ENCODE data around the gene EP400.
A peak's percentile ranks its signal among the peaks of the same experiment; 100 is the strongest.
"Not testable (repeated sequence)": the region's sequence is repeated elsewhere in the genome, so short reads cannot be mapped to it uniquely, and the experiment has no call there.

The EP400 gene

DNA sequence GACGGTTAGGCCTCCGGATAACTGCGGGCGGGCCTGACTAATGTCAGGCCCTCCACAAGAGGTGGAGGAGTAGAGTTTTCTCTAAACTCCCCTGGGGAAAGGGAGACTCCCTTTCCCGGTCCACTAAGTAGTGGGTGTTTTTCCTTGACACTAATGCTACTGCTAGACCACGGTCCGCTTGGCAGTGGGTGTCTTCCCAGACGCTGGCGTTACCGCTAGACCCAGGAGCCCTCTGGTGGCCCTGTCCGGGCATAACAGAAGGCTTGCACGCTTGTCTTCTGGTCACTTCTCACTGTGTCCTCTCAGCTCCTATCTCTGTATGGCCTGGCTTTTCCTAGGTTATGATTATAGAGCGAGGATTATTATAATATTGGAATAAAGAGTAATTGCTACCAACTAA, 102.0 kb downstream of the EP400 start:
- TF ChIP-seq, protein P1, sequence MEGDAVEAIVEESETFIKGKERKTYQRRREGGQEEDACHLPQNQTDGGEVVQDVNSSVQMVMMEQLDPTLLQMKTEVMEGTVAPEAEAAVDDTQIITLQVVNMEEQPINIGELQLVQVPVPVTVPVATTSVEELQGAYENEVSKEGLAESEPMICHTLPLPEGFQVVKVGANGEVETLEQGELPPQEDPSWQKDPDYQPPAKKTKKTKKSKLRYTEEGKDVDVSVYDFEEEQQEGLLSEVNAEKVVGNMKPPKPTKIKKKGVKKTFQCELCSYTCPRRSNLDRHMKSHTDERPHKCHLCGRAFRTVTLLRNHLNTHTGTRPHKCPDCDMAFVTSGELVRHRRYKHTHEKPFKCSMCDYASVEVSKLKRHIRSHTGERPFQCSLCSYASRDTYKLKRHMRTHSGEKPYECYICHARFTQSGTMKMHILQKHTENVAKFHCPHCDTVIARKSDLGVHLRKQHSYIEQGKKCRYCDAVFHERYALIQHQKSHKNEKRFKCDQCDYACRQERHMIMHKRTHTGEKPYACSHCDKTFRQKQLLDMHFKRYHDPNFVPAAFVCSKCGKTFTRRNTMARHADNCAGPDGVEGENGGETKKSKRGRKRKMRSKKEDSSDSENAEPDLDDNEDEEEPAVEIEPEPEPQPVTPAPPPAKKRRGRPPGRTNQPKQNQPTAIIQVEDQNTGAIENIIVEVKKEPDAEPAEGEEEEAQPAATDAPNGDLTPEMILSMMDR (IDR thresholded peaks at IDR 0.05; ENCODE audit: low read length), result peak; percentile 31; the same call in 1 of the 2 replicates
- H3F3A ChIP-seq (ENCODE audit: insufficient read depth, low read length), result not testable (repeated sequence)

DNA sequence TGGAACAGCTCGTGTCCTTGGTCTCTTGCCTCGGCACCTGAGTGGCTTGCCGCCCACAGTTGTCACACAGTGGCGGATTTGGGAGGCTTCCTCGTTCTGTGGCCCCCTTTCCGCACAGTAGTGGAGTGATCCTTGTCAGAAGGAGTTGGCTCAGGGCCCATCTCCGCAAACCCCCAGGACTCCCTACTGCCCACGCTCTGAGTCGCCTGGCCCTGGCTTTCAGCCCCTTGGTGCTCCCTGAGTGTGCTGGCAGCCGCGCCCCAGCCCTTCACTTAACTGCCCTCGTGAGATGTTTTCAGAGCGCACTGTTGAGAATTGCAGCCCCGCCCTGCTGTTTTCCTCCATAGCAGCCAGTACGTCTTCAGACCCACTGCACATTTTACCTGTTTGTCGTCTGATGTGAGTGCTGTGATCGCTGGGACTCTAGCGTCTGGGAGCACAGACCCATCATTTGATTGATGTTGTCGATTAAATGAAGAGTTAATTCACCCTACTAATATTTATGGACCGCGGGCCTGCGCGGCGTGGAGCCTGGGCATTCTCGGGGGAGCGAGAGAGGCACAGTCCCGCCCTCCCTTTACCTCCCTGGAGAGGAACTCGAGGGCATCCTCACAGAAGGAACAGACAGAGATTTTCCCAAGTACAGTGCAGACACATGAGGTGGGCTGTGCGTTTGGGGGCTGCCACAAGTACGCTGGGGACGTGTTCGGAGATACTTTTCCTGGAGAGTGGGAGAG, 102.6 kb downstream of the EP400 start:
- H3K27ac ChIP-seq (ENCODE audit: low read depth, low read length, poor library complexity, severe bottlenecking), result peak overlapping the region; percentile 89
- no peak overlapping the region for H3K4me3 ChIP-seq (ENCODE audit: low read depth, low read length, poor library complexity, severe bottlenecking)
- H3K36me3 ChIP-seq (ENCODE audit: insufficient read depth, low read length), result peaks cover 86% of the 10 kb centered on the region
- TF ChIP-seq, protein P1 (IDR thresholded peaks at IDR 0.05; ENCODE audit: low read length), result no peak
- no peak for TF ChIP-seq EZH2 (IDR thresholded peaks at IDR 0.05; ENCODE audit: borderline replicate concordance, low read length)
- H3K9ac ChIP-seq (ENCODE audit: low read length), result no peak overlapping the region; the same call in 1 of the 2 replicates
- no peaks in the 10 kb centered on the region for H3K9me2 ChIP-seq (ENCODE audit: low read depth, low read length)
- no peaks in the 10 kb centered on the region for H3K9me3 ChIP-seq (ENCODE audit: low read length)
- H2AFZ ChIP-seq (ENCODE audit: low read length), result no peak overlapping the region
- H3F3A ChIP-seq (ENCODE audit: insufficient read depth, low read length), result no peaks in the 10 kb centered on the region
- H3K79me2 ChIP-seq (ENCODE audit: insufficient read depth, low read length), result no peaks in the 10 kb centered on the region
- peaks cover 51% of the 10 kb centered on the region for H3K4me1 ChIP-seq (ENCODE audit: insufficient read depth, low read length, severe bottlenecking)
- H3K4me2 ChIP-seq (ENCODE audit: low read length), result no peak overlapping the region; the same call in 1 of the 2 replicates
- no peaks in the 10 kb centered on the region for H4K20me1 ChIP-seq (ENCODE audit: insufficient read depth, low read length)
- H3K27me3 ChIP-seq (ENCODE audit: insufficient read depth, low read length), result no peaks in the 10 kb centered on the region

More for the DNA sequence above, 102.0 kb downstream of the EP400 start:
- H3K9me3 ChIP-seq (ENCODE audit: low read length); H3K4me3 ChIP-seq (ENCODE audit: low read depth, low read length, poor library complexity, severe bottlenecking); H3K79me2 ChIP-seq (ENCODE audit: insufficient read depth, low read length); H3K27me3 ChIP-seq (ENCODE audit: insufficient read depth, low read length); H2AFZ ChIP-seq (ENCODE audit: low read length); H3K9me2 ChIP-seq (ENCODE audit: low read depth, low read length); H4K20me1 ChIP-seq (ENCODE audit: insufficient read depth, low read length); H3K27ac ChIP-seq (ENCODE audit: low read depth, low read length, poor library complexity, severe bottlenecking); H3K9ac ChIP-seq (ENCODE audit: low read length); H3K4me2 ChIP-seq (ENCODE audit: low read length): not testable (repeated sequence)
- Histone ChIP-seq H3K36me3 (ENCODE audit: insufficient read depth, low read length) (peaks cover 85% of the 10 kb centered on the region), H3K4me1 (ENCODE audit: insufficient read depth, low read length, severe bottlenecking) (peaks cover 45% of the 10 kb centered on the region)

DNA sequence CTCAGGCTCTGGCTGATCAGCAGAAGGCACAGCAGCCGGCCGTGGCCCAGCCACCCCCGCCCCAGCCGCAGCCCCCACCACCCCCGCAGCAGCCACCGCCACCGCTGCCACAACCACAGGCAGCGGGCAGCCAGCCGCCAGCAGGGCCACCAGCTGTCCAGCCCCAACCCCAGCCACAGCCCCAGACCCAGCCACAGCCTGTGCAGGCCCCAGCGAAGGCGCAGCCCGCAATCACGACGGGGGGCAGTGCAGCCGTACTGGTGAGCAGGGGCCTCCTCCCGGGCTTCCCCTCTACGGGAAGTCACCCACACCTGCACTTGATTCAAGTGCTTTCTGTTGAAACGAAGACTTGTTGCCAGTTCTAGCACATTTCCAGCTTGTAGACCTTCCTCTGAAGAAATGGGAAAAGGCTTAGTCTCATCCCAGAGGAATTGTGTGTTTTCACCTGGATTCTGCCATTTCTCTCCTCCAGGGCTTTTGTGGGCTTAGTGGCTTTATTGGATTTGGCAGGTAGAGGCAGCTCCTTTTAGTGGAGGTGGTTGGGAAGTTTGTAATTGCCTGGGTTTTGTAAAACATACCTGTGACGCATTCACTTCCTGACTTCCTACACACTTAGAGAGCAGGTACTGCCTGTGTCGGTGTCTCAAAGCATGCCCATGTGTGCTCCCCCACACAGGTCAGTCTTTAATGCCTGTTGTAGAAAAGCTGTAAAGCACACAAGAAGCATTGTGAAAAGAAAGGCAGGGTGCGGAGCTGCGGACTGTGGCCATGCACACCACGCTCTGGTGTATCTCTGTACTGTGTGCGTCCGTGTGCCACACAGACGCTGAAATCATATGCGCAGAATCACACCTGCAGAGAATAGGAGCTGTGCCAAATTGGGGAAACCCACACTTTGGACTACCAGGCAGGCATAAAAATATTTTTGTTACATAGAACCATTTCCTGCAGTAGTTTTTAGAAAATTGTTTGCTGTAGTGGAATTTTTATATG, 103.9 kb downstream of the EP400 start:
- Histone ChIP-seq H3K36me3 (ENCODE audit: insufficient read depth, low read length) (peaks cover 87% of the 10 kb centered on the region), H3K79me2 (ENCODE audit: insufficient read depth, low read length) (no peaks in the 10 kb centered on the region), H3K27me3 (ENCODE audit: insufficient read depth, low read length) (no peaks in the 10 kb centered on the region), H4K20me1 (ENCODE audit: insufficient read depth, low read length) (no peaks in the 10 kb centered on the region), H3K9me2 (ENCODE audit: low read depth, low read length) (no peaks in the 10 kb centered on the region), H3K4me1 (ENCODE audit: insufficient read depth, low read length, severe bottlenecking) (peaks cover 51% of the 10 kb centered on the region), H3K9me3 (ENCODE audit: low read length) (no peaks in the 10 kb centered on the region), H3K9ac (ENCODE audit: low read length) (peak overlapping the region; percentile 14; the same call in 1 of the 2 replicates), H3K27ac (ENCODE audit: low read depth, low read length, poor library complexity, severe bottlenecking) (peak overlapping the region; percentile 89), H2AFZ (ENCODE audit: low read length) (no peak overlapping the region), H3K4me3 (ENCODE audit: low read depth, low read length, poor library complexity, severe bottlenecking) (no peak overlapping the region), H3K4me2 (ENCODE audit: low read length) (peak overlapping the region; percentile 8; the same call in 1 of the 2 replicates), H3F3A (ENCODE audit: insufficient read depth, low read length) (no peaks in the 10 kb centered on the region)
- TF ChIP-seq, protein P1 (IDR thresholded peaks at IDR 0.05; ENCODE audit: low read length), result no peak
